ENCODE data around the gene PSD.

The PSD gene

DNA sequence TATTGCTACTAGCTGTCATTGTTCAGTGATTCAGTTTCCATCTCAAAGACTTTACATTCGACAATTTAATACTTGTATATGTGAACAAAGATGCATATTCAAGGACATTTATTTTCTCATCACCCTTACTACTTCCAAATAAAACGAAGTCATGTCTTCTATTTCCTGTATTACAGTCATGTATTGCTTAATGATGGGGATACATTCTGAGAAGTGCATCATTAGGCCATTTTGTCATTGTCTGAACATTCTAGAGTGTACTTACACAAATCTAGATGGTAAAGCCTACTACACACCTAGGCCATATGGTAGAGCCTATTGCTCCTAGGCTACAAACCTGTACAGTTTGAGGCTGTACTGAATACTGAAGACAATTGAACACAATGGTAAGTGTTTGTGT is 26.3 kb upstream of the PSD start:
- no peak for DNase-seq

DNA sequence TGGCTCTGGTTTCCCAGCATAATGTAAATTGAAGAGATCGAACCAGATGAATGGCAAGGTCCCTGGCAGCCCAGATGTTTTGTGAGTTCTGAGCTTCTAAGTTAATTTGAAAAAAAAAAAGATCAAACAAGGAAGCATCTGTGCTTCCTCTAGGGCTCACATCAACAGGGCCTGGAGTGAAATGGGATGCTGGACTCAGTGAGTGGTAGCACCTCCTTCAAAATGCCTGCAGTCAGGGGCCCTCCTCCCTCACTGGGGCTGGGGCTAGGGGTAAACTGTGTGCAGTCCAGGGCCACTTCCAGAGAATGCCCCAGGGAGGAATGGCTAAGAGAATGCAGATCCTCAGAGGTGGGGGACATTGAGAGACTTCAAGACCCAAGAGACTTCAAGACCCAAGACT is 19.8 kb upstream of the PSD start:
- no peak for DNase-seq

DNA sequence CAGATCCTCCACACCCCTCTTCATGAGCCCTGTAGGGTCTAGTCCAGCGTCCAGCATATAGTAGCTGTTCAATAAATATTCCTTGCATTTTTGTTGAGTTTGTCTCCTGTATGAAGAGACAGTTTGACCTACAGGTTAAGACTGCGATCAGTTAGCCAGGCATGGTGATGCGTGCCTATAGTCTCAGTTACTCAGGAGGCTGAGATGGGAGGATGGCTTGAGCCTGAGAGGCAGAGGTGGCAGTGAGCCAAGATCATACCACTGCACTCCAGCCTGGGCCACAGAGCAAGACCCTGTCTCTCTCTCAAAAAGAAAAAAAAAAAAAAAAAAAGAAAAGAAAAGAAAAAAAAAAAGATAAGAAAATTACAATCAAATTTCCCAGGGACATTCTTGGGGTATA is 18.9 kb upstream of the PSD start:
- DNase-seq = no peak

DNA sequence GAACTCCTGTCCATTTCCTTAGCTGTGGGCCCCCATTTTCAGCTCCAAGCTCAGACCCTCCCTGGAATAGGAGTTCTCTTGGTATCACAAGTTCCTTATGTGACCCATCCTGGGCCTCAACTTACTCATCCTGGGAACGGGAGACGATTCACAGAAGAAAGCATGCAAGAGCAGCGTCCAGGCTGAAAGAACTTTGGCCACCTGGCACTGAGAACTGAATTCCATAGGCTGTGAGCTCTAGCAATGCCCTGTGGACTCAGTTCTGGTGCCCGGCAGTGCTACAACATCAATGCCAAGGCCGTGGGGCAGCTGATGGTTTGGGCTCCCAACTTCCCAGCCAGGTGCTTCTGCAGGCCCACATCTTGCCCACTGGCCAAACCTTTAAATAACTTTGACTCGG is 17.7 kb upstream of the PSD start:
- DNase-seq = no peak

DNA sequence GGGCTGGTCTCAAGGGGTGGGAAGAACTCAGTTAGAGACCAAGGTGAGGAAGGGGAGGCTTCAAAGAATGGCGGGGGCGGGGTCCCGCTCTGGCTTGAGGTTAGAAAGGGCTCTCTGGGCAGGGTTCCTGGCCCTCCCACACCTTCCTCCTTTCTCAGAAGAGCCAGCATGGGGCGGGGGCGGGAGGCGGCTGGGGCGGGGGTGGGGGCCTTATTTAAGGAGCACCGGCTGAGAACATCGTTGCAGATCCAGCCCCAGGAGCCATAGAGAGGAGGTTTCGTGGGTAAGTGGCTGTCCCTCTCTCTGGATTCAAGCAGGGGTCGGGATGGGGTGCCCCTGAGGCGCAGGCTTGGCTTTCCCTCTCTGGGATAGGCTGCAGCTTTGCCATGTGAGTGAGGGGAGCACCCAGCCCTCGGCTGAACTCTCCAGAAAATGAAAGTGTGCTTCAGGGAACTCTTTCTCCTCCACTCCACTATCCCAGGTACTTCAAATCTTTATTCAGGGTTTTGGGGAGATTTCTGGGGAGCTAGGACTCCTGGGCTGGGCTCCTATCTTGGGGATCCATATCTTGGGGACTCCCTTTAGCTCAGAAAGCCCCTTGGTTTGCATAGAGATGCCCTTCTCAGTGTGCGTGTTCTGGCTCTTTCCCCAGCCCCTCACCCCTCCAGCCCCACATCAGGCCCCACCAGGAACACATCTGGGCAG is 17.1 kb upstream of the PSD start:
- DNase-seq = peak in 3 of 56 donors; percentile 20 to 36 (median 27)

DNA sequence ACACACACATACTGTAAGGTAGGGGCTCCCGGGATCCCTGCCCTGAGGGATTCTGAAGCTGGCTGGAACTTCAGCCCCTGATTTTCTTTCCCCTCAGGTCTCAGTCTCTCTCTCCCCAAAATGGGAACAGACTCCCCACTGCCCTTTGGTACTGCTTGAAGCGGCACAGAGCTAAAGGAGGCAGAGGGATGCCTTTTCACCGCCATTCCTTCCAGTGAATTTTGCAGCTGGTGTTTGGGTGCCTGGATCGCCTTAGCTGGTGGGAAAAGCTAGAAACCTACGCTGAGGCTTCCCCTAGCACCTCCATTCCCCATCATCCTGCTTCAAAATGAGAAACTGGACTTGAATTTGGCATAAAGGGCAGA is 16.5 kb upstream of the PSD start:
- DNase-seq = no peak

DNA sequence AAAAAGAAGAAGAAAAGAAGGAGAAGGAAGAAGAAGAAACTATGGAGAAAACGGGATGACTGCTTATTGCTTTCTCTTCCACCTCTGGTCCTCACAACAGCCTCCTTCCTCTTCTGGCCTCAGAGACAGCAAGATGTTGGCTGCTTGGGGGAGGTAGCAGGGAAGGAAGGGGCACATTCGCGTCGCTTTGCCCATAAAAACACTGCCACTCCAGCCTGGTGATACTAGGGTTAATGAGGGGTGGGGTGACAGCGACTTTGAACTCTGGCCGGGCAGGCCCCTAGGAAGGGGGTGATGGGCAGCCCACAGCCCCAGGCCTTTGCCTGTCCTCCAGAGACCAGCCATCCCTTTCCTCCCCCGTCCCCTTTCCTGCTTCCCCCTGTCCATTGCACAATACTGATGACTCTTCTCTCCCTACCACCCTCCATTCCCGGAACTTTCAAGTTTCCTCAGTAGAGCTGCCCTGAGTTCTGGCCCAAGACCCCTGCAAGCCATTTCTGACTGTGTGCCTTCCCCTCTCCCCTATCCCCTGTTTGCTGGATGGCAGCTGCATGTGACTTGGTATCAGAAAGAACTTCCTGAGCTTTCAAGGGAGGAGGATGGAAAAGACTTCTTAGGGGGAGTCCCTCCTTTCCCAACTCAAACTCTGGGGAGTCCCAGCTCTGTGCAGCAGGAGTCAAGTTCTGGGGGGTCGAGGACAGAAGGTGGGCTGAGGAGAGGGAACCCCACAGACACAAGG is 16.0 kb upstream of the PSD start:
- DNase-seq = no peak

DNA sequence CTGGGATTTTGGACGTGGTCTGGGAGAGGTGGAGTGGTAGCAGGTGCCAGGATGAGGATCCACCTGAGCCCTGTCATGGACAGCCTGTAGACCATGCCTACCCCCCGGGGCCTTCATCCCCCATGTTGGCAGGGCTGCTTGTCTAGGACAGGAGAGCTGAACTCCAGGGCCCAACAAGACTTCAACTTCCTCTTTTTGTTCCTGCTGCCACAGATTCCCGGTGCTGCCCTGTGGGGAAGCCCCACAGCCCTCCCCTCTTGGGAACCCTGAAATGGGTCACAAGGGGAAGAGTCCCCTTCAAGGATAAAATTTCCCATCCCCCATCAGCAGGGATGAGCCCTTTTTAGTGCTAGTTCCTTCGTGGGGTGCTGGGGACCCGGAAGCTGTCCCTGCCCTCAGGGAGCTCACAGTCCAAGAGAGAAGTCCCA is 15.0 kb upstream of the PSD start:
- no peak for DNase-seq

DNA sequence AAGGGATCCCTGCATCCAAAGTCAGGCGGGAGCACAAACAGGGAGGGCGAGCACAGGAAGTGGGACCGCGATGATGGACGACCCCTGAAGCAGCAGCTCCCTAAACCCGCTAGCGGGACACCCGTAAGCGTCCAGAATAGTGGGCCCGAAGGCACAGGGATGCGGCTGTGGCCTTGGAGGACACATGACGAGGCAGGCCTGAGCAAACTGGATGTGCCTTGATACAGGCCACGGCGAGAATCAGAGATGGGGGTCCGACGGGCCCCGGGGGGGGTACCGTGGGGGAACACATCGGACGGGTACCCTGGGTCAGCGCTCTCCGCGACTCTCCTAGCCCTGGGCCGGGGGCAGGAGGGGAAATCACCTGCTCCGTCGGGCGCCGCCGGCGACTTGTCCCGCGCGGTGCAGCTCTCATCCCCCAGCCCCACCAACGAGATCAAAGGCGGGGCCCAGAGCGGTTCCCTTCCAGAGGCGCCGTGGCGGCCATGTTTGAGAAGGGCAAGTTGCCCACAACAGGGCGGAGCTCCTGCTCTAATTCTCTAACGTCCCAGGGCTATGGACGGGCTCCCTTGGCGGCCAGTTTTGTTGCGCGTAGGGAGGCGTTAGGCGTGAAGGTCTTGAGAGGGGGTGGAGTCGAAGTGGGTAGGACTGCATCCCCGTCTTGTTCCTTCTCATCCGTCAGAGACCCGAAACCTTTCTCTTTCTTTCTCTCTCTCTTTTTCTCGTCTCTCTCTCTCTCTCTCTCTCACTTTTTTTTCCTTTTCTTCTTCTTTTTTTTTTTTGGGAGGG is 13.8 kb upstream of the PSD start, which contains the start of gene CUEDC2:
TSS of gene CUEDC2 (minus strand) at position 413 of the 789 bp plus-strand sequence. CDS start 7,386 bp downstream, outside the sequence.
- peak; percentile 64 to 97 (median 92) for DNase-seq

DNA sequence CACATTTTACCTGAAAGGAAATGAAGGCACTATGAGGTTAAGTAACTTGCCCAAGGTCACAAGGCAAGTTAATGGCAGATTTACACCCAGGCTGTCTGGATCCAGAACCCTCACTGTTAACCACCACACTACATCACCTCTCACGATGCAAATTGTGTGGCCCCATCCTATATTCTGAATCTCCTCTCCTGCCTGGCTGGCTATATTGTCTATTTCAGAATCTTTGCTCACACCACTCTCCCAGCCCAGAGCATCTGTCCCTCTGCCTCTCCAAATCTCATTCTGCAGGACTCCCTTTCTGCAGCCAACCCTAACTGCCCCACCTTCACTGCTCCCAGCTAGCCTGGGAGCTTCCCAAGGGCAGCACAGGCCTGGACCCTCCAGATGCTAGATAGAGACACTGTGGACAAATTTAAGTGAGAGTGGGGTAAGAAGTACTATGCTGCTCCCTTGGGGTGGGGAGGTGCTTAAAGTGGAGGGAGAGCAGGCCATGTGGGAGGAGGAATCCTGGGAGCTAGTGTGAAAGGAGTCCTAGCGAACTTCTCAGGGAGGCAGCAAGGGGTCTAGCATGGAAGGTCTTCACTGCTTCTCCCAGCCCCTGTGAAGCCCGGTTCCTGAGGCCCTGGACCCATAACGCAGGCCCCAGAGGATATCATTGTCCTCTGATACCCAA is 13.0 kb upstream of the PSD start:
- no peak for DNase-seq

DNA sequence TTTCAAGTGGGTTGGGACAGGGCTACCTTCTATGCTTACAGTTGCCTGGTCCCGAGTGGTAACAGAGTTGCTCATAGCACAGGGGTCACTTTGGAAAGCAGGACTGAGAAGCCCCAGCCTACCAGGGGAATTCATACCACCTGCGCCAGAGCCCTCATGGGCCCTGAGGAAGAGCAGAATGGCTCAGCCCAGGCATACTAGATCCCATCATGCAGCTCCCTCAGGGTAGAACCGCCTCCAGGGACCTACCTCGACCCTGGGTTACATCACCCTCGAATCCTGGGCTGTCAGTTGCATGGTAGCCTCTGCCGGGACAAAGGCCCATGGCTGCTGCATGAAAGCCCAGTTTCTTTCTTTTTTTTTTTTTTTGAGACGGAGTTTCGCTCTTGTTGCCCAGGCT is 10.9 kb upstream of the PSD start:
- DNase-seq = no peak

DNA sequence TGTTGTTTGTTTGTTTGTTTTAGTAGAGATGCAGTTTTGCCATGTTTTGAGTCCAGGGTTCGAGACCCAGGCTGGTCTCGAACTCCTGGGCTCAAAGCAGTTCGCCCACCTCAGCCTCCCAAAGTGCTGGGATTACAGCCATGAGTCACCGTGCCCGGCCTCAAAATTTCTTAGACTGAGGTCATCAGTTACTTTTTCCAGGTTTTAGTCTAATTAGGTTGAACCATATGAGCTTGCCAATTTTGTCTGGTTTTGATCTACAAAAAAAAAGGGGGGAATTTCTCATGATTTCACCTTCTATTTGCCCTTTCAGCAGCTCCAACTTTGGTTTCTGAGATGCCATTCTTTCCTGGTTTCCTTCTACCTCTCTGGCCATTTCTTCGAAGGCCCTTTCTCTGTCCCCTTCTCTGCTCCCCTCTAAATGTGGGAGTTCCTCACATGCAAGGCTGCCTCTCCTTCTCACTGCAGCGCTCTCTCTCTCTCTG is 8.3 kb upstream of the PSD start:
- no peak for DNase-seq

DNA sequence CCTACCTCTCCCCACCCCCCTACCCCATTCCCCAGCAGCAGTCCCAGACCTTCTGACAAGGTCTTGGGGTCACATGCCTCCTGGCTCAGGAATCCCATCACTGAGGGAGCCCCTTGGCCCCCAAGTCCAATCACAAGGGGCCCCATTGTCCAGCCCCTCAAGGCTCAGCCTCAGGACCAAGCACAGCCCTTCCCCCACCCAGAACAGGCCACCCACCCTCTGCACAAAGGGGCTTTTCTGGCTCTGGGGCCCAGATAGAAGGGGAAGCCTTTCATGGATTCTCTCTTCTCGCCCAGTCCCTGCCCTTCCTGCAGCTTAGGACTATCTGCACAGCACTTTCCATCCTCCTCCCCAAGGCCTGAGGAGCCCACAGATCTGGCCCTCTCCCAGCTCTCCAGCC is 6.9 kb upstream of the PSD start:
- no peak for DNase-seq

DNA sequence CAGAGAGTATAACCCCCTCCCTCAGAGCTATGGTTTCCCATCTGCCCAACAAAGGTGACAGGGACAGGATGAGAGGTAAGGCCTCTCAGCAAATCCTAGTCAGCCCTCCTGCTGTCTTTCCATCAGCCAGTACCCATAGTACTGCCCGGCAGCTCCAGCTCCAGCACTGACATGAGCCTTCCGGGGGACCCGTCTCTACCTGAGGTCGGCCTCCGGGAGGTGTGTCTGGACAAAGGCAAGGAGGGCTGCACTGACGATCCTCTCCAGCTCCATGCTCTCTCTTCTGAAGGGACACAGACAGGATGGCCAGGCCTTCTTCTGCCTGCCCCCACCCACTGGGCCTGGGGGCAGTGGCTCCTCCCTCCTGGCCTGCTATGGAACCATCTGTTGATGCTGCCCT is 6.3 kb upstream of the PSD start:
- no peak for DNase-seq

DNA sequence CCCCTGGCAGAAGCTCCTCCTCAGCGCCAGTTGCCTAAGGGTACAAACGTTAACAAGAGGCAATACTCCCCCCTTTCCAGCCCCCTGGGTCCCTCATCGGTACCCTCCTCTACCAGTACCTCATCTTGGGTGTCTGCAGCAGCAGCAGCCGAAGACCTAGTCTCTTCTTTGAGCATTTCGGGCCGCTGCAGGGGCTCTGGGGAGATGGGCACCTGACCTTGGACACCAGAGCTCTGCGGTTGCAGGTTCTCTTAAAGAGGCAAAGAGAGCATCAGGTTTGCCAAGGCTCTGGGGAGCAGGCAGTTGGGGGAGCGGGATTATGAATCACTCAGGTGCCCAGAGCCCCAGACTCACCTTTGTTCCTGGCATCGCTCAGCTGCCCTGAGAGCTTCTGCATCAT is 5.6 kb upstream of the PSD start:
- DNase-seq = no peak

DNA sequence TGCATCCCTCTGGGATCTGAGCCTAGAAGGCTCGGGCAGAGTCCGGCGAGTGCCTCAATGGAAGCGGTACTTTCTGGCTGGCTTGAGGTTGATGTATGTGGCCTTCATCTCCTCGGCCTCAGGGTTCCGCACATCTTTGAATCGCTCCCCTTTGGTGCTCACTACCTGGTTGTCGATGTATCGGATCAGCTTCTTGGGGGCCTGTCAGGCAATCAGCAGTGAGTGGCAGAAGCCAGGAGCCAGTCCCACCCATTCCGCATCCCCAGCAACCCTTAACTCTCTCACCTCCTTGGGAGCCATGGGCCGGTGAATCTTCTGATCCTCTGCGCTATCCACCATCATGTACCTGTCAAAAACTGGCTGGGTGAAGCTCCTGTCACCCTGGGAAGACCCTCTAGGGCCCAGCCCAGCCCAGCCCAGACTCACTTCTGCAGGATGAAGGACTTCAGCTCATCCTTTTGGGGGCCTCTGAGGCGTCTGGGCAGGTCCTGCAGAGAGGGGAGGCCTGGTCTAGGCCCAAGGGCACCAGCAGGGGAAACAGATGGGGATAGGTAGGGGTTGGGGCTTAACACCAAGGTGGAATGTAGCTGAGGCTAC is 4.9 kb upstream of the PSD start:
- DNase-seq = no peak

DNA sequence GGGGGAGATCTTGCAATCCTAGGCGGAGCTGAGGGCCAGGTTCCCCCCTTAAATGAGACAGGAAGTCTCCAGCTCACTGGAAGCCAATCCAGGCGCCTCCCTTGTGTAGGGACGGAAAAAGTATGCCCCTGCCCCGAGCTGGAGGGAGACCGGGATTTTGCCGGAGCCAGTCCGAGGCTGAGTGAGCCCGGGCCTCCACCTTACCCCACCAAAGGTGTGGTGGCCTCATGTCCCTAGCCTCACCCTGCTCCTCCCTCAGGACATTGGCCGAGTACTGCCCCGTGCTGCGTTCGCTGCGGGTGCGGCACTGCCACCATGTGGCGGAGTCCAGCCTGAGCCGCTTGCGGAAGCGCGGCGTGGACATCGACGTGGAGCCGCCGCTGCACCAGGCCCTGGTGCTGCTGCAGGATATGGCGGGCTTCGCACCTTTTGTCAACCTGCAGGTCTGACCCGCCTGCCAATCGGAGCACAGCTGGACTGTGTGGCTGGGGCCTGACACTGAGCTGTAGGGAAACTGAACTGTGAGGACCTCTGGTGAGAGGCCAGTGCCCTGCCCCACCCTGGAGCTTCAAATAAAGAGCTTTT is 4.1 kb upstream of the PSD start:
- peak in 45 of 56 donors; percentile 16 to 72 (median 39) for DNase-seq

DNA sequence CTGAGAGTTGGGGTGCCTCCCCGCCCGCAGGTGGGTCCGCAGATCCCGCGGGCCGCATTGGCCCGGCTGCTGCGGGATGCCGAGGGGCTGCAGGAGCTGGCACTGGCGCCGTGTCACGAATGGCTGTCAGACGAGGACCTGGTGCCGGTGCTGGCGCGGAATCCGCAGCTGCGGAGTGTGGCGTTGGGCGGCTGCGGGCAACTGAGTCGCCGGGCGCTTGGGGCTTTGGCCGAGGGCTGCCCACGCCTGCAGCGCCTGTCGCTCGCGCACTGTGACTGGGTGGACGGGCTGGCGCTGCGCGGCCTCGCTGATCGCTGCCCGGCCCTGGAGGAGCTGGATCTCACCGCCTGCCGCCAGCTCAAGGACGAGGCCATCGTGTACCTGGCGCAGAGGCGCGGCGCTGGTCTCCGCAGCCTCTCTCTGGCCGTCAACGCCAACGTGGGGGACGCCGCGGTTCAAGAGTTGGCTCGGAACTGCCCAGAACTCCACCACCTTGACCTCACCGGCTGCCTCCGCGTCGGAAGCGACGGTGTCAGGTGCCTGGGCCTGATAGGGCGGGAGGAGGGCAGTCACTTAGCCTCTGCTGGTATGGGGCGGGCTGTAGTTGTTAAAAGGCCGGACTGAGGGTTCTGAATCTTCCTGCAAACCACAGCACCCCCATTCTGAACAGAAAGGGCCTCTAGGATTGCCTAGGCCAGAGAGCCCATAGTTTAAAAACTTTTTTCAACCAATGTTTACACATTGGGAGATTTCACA is 3.4 kb upstream of the PSD start:
- DNase-seq = peak in 3 of 56 donors; percentile 32 to 45 (median 35)

DNA sequence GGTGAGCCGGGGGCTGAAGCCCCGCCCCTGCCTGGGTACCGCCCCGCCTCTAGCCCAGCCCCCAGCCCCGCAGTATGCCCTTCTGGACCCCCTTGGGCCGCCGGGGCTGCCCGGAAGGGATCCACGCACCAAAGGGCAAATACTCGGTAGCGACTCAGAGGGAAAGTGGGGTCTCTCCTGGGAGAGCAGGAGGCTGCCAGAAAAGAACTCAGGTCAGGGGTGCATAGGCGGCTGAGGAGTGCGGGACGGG is 2.8 kb upstream of the PSD start:
- DNase-seq = peak in 2 of 56 donors; percentile 52 to 57
